Hepatocyte (in vitro differentiated cells): ENCODE measurements around the gene C20orf96.

ENCODE experiments used
- EZH2 ChIP-seq: fragments of 200-600 bp; sonication (generic); IDR thresholded peaks from 2 replicates; pipeline ENCODE4 v1.6.1; 2016; ENCODE audit warnings: antibody characterized with exemption, mild to moderate bottlenecking, borderline replicate concordance
- TF ChIP-seq, protein P1 (sequence below): fragments of 200-600 bp; sonication (generic); IDR thresholded peaks from 2 replicates; pipeline ENCODE4 v1.5.1; 2016; ENCODE audit warnings: antibody characterized with exemption, mild to moderate bottlenecking; ENCODE audit not compliant: poor library complexity

GRCh38 chr20:237929-238328, 52.6 kb downstream of the C20orf96 start:
- no peak for TF ChIP-seq EZH2
- TF ChIP-seq, protein P1, sequence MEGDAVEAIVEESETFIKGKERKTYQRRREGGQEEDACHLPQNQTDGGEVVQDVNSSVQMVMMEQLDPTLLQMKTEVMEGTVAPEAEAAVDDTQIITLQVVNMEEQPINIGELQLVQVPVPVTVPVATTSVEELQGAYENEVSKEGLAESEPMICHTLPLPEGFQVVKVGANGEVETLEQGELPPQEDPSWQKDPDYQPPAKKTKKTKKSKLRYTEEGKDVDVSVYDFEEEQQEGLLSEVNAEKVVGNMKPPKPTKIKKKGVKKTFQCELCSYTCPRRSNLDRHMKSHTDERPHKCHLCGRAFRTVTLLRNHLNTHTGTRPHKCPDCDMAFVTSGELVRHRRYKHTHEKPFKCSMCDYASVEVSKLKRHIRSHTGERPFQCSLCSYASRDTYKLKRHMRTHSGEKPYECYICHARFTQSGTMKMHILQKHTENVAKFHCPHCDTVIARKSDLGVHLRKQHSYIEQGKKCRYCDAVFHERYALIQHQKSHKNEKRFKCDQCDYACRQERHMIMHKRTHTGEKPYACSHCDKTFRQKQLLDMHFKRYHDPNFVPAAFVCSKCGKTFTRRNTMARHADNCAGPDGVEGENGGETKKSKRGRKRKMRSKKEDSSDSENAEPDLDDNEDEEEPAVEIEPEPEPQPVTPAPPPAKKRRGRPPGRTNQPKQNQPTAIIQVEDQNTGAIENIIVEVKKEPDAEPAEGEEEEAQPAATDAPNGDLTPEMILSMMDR, result no peak
